ENCODE measurements around the gene SH3GL1.

The SH3GL1 gene

DNA sequence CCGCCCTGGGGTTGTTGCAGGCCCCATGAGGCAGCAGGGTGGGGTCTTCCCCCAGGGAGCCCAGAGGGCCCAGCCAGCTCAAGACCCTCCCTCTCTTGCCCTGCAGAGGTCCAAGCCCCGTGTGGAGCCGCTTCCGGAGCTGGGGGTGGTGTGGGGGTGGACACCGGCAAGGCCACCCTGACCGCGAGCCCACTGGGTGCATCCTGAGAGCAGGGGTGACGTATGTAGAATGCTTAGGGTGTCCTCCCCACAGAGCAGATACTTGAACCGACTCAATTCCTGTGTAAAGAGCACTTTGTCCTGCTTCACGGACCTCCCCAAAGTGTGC is 42.4 kb upstream of the SH3GL1 start:
- no peak for TF ChIP-seq CTCF (IDR thresholded peaks at IDR 0.05; ENCODE audit: control extremely low read depth, extremely low read depth, low read depth, missing control alignments)
- ChIA-PET CTCF (interaction anchor here (1.0 to 2.2 kb wide), 2 partner anchors 13 to 42 kb away, joined by 3 to 8 read pairs; partner anchors contain the start of gene SH3GL1), POLR2A (interaction anchor here (0.6 kb wide), 1 partner anchor 16 kb away, joined by 3 read pairs; no protein-coding TSS in a partner anchor)
- DNase-seq (ENCODE audit: extremely low spot score), result no peak

DNA sequence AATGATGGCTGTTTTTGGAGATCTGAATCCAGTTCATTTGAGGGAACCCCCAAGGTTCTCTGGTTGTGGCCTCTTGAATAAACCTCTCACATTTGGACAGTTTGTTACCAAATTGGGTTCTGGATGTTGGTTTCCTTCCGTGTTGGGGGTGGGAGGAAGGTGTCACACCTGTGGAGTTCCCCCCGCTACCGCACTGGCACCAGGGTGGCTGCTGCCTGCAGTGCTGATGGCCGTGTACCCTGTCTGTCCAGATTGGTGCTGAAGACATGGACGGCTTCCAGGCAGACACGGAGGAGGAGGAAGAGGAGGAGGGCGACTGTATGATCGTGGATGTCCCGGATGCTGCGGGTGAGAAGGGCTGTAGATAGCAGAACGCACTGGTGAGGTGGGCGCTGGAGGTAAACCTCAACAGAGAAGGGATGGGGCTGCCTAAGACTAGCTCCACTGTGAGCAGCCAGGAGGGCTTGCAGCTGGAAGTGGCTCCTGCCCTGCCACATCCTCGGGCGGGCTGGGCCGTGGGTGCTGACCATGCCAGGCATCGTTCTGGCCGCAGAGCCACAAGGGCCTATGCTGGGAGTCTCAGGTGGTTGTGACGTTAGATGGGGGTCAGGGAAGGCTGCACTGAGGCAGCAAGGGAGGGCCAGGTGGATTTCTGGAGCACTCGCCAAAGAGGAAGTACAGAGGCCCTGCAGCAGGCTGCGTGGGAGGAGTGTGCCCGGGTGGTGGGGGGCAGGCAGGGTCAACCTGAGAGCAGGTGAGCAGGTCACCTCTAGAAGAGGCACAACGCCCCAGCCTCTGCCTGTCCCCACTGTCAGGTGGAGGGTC is 41.9 kb upstream of the SH3GL1 start:
- no peak for TF ChIP-seq CTCF (IDR thresholded peaks at IDR 0.05; ENCODE audit: control extremely low read depth, extremely low read depth, low read depth, missing control alignments)
- DNase-seq (ENCODE audit: extremely low spot score), result no peak
- CTCF ChIA-PET, result no interaction called here
- POLR2A ChIA-PET, result no interaction called here

- ChIA-PET CTCF (no interaction called here), POLR2A (no interaction called here)
- no peak for TF ChIP-seq CTCF (IDR thresholded peaks at IDR 0.05; ENCODE audit: control extremely low read depth, extremely low read depth, low read depth, missing control alignments)
- no peak for DNase-seq (ENCODE audit: extremely low spot score)
These were observed 38.9 kb upstream of the SH3GL1 start for GRCh38 chr19:4439243-4439642.

DNA sequence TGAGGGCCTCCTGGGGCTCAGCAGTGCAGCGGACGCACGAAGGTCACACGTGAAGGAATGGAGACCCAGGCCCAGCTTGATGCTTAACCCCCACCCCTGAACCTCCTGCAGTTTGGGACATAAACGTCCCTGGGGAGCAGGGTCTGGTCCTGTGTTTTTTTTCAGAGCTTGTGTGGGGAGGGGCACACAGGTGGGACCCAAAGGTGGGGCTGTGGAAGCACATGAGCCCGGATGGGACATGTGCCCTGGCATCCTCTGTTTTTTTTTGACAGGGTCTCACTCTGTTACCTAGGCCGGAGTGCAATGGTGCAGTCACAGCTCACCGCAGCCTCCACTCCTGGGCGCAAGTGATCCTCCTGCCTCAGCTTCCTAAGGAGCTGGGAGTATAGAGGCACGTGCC is 36.8 kb upstream of the SH3GL1 start:
- no peak for DNase-seq (ENCODE audit: extremely low spot score)
- ChIA-PET CTCF (interaction anchor here (0.9 to 1.6 kb wide), 3 partner anchors 10 to 17 kb away, joined by 3 to 4 read pairs (median 3); no protein-coding TSS in a partner anchor), POLR2A (no interaction called here)

GRCh38 chr19:4436231-4436630 is 35.9 kb upstream of the SH3GL1 start:
- no peak for TF ChIP-seq CTCF (IDR thresholded peaks at IDR 0.05; ENCODE audit: control extremely low read depth, extremely low read depth, low read depth, missing control alignments)
- POLR2A ChIA-PET, result no interaction called here

More for the DNA sequence above, 36.8 kb upstream of the SH3GL1 start:
- no peak for TF ChIP-seq CTCF (IDR thresholded peaks at IDR 0.05; ENCODE audit: control extremely low read depth, extremely low read depth, low read depth, missing control alignments)

GRCh38 chr19:4434391-4434790 is 34.0 kb upstream of the SH3GL1 start:
- TF ChIP-seq CTCF (IDR thresholded peaks at IDR 0.05; ENCODE audit: control extremely low read depth, extremely low read depth, low read depth, missing control alignments), result no peak
- no peak for DNase-seq (ENCODE audit: extremely low spot score)
- ChIA-PET CTCF (interaction anchor here (1.1 to 1.6 kb wide), 2 partner anchors 9 to 16 kb away, joined by 3 to 4 read pairs; no protein-coding TSS in a partner anchor), POLR2A (interaction anchor here (0.6 kb wide), 1 partner anchor 26 kb away, joined by 6 read pairs; no protein-coding TSS in a partner anchor)

More at GRCh38 chr19:4436231-4436630, 35.9 kb upstream of the SH3GL1 start:
- CTCF ChIA-PET, result interaction anchor here (0.9 to 1.4 kb wide), 2 partner anchors 11 to 13 kb away, joined by 3 read pairs; no protein-coding TSS in a partner anchor
- no peak for DNase-seq (ENCODE audit: extremely low spot score)
